COLO668 (cell line): Measurements from ENCODE around the gene APOD.
"Not testable (repeated sequence)": the region's sequence is repeated elsewhere in the genome, so short reads cannot be mapped to it uniquely, and the experiment has no call there.

ENCODE experiments used
- DNase-seq: peaks from one replicate; lab custom pipeline; 2025; ENCODE audit not compliant: unreplicated experiment; lab: John Stamatoyannopoulos, UW

Gene APOD

GRCh38 chr3:195583831-195584542, at the start of gene APOD:
TSS of gene APOD (minus strand) at chr3:195583940. CDS start at chr3:195579461, 4,479 bp downstream.
- DNase-seq = no peak

DNA sequence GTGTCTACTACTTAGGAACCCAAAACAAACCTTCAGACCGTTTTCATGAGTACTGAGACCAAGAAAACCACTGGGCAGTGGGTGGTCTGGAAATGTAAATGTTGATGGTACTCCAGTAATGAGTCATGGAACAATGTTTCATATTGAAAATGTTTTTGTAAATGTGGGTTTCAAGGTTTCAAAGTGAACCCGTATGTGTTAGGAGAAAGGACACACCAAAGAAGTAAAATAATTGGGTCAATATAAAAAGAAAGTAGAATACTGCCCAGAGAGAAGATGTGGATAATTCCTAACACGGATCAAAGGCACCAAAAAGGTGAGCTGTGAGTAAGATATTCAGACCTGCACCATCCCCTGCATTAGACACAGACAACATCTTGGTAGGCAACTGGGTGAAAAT, 49.6 kb upstream of the APOD start:
- DNase-seq = not testable (repeated sequence)

DNA sequence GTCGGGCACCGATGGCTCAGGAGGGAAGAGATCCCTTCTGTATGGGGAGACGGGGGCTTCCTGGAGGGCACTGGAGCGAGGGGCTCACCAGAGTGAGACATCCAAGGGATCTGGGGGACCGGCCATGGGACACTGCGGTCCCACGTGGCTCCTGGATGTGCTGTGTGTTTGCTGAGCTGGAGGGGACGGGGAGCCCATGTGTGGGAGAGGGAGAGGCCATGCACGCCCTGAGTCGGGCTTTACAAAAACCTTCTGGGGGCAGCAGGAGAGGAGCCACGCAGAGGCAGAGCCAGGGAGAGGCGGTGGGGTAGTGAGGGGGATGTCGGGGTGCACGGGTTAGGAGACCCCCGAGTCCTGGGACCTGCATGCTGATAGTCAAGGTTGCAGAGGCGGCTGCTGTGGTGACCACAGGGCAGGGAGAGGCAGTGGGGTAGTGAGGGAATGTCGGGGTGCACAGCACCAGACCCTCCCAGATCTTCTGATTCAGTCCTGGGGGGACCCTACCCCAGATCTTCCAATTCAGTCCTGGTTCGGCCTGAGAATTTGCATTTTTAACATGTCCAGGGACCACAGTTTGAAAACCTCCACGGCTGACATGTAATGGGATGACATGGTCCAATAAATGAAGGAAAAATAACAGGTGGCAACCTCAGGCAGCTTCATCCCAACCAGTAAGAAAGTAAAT, 48.9 kb upstream of the APOD start:
- not testable (repeated sequence) for DNase-seq

GRCh38 chr3:195632046-195632445, 48.3 kb upstream of the APOD start:
- not testable (repeated sequence) for DNase-seq

GRCh38 chr3:195630938-195631495, 47.3 kb upstream of the APOD start:
- not testable (repeated sequence) for DNase-seq

DNA sequence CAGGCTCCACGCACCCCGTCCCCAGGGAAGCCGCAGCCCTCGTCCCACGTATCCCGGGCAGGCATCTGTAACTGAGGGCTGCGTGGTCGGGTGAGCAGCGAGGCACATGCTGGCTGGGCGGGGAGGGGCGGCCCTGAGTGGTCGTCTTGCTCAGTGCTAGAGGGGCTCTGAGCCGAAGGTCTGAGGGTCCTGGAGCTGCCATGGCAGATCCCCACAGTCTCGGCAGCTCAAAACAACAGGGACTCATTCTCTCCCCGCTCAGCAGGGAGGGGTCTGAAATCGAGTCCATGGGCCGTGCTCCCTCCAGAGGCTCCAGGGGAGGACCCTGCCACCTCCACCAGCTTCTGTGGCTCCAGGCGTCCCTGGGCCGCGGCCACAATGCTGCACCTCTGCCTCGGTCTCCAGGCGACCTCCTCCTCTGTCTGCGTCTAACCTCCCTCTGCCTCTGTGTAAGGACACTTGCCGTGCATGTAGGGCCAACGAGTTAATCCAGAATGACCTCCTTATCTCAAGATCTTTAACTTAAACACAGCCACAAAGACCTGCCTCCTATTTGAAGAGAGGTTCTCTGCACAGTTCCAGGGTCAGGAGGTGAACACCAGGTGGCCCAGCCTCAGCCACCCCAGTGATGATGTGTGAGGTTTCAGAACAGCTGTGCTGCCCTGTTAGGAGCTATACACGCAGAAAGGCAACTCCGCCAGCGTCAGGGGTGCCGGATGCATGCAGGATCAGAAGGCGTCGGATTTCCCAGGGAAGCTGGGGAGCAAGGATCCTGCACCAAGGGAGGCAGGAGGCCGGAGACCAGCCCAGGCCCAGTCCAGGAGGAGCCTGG, 46.6 kb upstream of the APOD start:
- DNase-seq = not testable (repeated sequence)

GRCh38 chr3:195629682-195630081, 45.9 kb upstream of the APOD start:
- DNase-seq = not testable (repeated sequence)

DNA sequence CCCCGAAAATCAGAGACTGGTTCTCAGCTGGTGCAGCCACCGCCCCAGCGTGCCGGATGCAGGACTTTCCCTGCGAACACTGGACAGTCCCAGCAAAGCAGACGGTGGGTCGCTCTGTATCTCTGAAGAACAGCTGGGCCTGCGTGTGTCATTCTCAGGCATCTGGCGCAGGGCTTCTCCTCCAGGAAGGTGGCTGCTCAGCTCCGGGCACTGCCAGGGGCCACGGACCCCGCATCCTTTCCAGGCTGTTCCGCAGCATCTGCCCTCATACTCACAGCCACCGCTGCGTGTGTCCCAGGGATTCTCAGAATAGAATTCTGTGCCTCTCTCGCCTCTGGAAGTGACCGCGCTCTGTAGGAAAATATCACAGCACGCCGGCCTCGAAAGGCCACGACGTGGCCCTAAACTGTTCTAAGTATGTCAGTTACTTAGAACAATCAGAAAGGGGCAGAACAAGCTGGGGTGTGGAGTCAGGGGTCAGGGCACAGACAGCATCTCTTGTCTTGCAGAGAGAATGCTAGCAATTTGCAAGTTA, 44.7 kb upstream of the APOD start:
- DNase-seq = not testable (repeated sequence)

- DNase-seq = not testable (repeated sequence)
Observed at GRCh38 chr3:195627515-195628385, 44.0 kb upstream of the APOD start.

DNA sequence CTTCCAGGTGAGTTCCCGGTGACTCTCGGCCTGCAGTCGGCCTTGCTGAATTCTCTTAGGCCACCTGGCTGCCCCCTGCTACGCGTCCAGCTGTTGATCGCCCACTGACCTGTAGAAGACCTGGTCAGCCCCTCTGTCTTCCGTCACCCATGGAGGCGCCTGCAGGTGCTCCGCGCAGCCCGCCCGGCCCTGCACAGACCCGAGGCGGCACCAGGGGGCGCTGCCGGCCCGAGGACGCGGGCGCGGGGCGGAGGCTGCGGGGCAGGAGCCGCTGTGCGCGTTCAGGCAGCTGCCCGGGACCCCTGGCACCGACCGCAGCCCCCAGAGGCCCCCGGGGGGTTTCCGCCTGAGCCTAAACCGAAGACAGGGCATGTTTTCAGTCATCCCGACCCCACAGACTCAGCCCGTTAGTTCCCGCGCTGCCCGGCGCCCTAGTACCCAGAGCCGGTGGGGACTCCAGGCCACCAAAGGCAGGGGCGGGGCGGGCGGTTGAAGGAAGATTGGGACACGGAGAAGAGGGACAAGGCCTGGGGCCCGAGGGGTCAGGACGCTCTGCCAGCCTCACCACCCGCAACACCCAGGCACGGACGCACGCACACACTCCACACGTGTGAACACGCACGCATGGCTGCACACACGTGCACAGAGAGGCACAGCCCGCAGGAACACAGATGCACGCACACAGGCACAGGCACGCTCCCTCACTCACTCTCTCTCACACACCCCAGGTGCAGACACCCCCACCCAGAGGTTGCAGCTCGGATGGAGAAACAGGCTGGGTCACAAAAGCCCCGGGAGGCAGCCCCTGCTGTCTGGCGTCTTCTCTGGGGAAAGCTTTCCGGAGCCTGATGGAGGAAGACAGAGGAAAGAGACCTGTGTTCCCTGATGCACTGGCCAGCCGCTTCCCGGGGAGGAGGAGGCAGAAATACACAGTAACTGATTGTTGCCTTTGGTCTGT, 41.1 kb upstream of the APOD start:
- not testable (repeated sequence) for DNase-seq

GRCh38 chr3:195624171-195624570, 40.4 kb upstream of the APOD start:
- DNase-seq = not testable (repeated sequence)

- DNase-seq = not testable (repeated sequence)
Observed at GRCh38 chr3:195623217-195623965, 39.7 kb upstream of the APOD start.

- DNase-seq = not testable (repeated sequence)
Observed at GRCh38 chr3:195622523-195623170, 38.9 kb upstream of the APOD start.

DNA sequence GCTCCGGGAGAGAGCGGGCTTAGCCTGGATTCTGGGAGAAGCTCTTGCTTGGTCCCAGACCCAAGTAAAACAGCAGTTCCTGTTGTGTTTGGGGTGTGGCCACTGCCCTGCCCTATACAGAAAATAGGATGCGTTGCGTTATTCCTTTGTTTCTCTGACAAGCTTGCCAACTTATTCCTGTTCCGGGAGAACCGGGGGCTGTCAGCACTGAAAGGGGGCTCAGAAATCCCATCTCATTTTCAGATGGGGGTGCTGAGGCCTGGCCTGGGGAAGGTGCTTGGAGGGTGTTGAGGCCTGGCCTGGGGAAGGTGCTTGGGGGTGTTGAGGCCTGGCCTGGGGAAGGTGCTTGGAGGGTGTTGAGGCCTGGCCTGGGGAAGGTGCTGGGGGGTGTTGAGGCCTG, 38.3 kb upstream of the APOD start:
- DNase-seq = not testable (repeated sequence)

DNA sequence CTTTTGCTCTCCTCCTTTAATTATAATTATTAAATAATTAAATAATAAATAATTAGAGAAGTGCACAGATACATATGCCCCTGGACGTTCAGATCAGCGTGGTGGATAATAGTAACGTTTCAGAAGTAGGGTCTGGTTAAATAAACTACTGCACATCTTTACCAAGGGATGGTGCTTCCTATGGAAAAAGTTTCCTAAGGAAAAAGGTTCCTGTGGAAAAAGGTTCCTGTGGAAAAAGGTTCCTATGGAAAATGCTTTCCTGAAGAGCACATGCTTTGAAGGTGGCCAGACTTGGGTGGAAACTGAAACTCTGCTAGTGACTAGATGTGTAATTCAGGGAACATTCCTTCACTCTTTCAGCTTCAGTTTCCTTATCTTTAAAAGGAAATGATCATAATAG, 37.4 kb upstream of the APOD start:
- not testable (repeated sequence) for DNase-seq

DNA sequence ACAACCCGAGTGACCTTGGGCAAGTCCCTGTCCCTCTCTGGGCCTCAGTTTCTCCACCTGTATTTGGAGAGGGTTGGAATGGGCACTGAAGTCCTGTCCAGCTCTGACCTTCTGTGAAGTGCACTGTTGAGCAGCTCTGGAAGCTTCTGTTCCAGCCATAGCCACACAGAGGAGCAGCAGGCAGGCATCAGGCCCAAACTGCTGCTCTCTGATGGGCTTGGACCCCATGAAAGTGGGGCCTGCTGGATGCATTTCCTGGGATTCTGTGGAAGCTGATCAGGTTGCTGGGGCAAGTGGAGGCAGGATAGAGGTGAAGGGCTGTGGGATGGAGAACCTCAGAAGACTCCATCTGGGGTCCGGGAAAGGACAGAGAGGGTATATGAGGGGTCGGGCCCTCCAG, 36.7 kb upstream of the APOD start:
- DNase-seq = not testable (repeated sequence)

DNA sequence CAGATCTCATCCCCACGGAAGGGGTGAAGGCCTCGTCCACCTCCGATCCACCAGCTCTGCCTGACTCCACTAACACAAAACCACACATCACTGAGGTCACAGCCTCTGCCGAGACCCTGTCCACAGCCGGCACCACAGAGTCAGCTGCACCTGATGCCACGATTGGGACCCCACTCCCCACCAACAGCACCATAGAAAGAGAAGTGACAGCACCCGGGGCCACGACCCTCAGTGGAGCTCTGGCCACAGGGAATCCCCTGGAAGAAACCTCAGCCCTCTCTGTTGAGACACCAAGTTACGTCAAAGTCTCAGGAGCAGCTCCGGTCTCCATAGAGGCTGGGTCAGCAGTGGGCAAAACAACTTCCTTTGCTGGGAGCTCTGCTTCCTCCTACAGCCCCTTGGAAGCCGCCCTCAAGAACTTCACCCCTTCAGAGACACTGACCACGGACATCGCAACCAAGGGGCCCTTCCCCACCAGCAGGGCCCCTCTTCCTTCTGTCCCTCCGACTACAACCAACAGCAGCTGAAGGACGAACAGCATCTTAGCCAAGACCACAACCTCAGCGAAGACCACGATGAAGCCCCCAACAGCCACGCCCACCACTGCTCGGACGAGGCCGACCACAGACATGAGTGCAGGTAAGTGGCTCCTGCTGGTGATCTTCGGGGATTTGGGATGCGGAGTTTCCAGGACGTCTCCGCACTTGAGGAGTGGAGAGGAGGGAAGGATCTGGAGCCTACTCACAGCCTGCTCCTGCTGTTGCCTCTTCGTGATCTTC, 36.0 kb upstream of the APOD start:
- DNase-seq = not testable (repeated sequence)
